NB4 (cell line): ENCODE measurements around the gene MPND.

ENCODE experiments used
- MYC ChIP-seq: IDR thresholded peaks from 2 replicates; pipeline ENCODE4 v1.6.1; 2011; ENCODE audit warnings: low read depth, low read length
- POLR2A ChIP-seq: IDR thresholded peaks from 2 replicates; pipeline ENCODE4 v1.6.1; 2011; ENCODE audit warnings: mild to moderate bottlenecking; ENCODE audit not compliant: insufficient read length; ENCODE audit errors: extremely low read depth
- TF ChIP-seq, protein P1 (sequence below): IDR thresholded peaks from one replicate; pipeline ENCODE4 v1.5.1; 2012; ENCODE audit warnings: low read depth, low read length

DNA sequence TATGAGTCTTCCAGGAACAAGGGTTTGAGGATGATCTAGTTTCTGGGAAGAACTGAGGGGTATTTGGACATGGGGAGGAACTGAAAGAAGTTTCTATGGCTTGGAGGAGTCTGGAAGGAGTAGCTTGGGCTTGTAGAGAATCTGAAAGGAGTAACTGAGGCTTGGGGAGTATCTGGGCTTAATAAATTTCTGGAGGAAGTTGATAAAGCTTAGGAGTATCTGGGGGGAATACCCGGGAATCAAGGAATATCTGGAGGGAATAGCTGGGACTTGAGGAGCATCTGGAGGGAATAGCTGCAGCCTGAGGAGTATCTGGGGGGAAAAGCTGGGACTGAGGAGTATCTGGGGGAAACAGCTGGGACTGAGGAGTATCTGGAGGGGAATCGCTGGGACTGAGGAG lies 22.9 kb upstream of the MPND start:
- TF ChIP-seq, protein P1, sequence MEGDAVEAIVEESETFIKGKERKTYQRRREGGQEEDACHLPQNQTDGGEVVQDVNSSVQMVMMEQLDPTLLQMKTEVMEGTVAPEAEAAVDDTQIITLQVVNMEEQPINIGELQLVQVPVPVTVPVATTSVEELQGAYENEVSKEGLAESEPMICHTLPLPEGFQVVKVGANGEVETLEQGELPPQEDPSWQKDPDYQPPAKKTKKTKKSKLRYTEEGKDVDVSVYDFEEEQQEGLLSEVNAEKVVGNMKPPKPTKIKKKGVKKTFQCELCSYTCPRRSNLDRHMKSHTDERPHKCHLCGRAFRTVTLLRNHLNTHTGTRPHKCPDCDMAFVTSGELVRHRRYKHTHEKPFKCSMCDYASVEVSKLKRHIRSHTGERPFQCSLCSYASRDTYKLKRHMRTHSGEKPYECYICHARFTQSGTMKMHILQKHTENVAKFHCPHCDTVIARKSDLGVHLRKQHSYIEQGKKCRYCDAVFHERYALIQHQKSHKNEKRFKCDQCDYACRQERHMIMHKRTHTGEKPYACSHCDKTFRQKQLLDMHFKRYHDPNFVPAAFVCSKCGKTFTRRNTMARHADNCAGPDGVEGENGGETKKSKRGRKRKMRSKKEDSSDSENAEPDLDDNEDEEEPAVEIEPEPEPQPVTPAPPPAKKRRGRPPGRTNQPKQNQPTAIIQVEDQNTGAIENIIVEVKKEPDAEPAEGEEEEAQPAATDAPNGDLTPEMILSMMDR = no peak
- TF ChIP-seq POLR2A (no peak), MYC (no peak)
